ENCODE measurements around the gene KLK2.

The KLK2 gene

GRCh38 chr19:50928831-50929230 lies 55.6 kb downstream of the KLK2 start:
- DNase-seq = no peak
